Activated CD4-positive, CD25-positive, alpha-beta regulatory T cell treated with anti-CD3 and anti-CD28 coated beads, Interleukin-2, amount 50 U/mL, for 24 hours (primary cell): ENCODE data around the gene PPA2.

ENCODE experiments used
- ATAC-seq, 2 donors: fragments of 150-1000 bp; cut with Tn5 transposase; one replicate each; pipeline ENCODE4 v1.10.0; 2021; ENCODE audit warnings: mild to moderate bottlenecking in 1 of 2, moderate library complexity in 1 of 2

Gene PPA2

DNA sequence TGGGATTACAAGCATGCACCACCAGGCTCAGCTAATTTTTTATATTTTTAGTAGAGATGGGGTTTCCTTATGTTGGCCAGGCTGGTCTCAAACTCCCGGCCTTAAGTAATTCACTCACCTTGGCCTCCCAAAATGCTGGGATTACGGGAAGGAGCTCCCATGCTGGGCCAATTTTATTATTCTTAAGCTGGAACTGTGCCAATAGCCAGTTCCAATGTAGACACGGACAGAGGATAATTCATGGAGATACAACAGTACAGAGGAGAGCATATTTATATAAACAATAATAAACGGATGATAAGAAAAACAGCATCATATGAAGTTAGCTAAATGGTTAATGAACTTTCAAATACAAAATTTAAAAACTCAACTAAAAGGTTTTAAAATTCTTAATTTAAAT, 87.8 kb downstream of the PPA2 start:
- no peak for ATAC-seq

DNA sequence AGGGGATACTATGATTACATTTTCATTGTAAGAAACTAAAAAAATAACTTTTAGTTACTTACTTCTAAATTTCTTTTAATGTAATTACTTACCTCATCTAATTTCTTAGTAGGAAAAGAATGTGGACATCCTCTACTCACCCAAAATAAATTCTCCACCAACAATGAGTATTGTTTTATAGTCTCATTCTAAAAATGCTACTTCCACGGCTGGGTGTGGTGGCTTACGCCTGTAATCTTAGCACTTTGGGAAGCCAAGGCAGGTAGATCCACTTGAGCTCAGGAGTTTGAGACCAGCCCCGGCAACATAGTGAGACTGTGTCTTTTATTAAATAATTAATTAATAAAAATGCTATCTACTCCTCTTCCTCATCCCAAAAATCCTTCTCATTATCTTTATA, 99.8 kb downstream of the PPA2 start:
- ATAC-seq: no peak

DNA sequence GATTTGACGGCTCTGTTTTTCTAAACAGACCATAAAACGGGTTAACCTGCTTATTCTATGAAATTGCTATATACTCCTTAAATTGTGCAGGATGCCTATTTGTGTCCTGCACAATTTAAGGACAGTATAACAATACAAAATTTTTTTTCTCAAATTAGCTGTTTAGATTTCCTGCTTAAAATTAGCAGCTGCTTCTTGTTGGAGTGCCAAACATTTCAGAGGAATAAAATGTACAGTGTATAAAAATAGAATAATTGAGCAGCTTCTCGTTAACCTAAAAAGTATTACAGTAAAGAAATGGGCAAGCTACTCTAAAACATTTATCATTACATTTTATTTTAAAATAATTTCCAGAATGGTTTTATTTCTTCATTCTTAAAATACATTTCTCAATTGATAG, 100.5 kb downstream of the PPA2 start:
- ATAC-seq: no peak

DNA sequence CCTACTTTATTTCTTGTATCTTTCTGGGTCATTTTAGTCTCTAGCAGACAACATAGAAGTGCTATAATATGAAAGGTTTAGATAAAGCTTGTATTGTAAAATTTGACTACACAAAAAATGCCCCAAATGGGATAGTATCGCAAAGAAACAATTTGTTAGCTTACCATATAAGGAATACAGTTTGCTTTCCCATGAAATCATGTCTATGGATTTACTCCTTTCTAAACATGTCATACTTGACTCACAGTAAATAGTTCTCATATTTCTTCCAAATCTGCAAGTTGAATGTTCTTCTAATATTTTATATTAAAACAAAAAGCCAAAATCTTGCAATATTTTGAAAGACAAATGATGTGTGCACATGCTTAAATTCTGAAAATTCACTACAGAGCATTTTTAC, 103.9 kb downstream of the PPA2 start:
- ATAC-seq: no peak

DNA sequence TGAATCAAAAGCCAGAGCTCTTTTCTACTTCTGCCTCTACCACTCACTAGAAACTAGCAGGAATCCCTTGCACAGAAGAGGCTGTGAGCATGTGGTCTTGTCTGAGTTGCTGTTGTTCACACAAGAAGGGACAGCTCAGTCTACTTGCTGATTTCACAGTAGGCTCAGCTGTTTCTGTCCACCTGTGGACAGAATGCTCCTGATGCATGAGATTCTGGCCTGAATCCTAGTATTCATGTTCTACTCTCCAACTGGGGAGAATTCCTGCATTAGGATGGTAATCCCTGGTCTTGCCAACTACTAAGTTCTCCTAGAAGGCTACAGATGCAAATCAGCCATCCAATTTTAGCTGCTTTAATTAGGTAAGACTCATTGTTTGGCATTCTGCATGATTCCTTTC, 112.8 kb downstream of the PPA2 start:
- no peak for ATAC-seq

DNA sequence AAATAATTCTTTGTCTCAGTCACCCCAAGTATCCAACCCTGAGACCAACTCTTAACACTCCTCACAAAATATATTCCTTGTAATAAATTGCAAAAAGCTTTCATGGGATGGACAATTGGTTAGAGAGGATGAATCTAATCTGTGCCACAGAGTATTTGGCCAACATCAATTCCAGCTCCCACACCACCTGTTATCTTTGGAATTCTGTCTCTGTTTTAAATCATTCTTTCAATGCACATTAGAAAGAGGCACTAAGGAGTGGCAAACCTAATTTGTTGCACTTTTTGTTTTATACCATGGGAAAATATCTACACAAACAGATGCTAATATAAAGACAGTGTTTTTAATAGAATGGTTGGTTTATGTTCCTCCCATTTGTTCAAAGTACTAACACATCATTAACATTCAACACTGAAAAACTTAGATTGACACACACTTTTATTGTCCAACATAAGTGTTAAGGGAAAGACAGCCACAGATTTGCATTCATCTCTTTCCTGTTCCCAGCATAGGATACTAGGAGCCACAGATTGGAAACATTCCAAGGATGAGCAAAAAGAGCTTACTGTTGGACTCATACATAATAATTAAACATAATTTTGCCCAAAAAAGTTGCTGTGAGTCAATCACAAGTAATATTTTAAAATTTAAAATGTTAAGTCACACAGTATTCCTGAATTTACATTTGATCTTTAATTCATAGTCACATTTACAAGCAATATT, 116.4 kb downstream of the PPA2 start:
- no peak for ATAC-seq

DNA sequence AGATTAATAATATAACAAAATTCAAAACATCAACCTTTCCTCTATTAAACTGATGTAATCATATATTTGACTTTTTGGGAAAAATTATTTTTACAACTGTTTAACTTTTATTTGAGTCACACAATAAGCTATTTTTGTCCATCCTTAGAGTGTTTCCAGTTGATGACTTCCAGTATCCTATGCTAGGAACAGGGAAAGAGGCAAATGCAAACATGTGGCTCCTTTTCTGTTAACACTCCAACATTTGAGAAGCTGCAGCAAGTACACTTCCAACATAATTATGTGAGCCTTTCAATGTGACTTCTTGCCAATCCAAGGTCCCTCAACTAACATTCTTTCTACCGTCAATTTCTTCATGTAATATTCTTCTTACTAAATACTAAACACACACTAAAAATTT, 117.7 kb downstream of the PPA2 start:
- no peak for ATAC-seq

DNA sequence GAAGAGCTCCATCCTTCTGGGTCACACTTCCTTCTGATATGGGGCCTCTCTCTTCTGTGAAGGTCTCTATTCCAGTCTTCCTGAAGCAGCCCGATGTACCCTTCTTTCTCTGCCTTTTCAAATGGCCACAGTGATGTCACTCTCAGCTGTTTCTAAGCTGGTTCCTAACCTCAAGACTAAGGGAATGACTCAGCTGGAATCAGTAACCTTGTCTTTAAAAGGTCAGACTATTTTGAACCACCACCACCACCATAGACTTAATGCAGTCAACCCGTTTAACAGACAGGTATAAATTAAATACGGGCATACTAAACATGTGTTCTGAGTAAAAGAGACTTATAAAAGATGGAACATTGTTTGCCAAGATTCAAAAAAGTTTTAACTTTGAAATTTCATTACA, 121.0 kb downstream of the PPA2 start:
- ATAC-seq: peak; percentile 84 to 86

DNA sequence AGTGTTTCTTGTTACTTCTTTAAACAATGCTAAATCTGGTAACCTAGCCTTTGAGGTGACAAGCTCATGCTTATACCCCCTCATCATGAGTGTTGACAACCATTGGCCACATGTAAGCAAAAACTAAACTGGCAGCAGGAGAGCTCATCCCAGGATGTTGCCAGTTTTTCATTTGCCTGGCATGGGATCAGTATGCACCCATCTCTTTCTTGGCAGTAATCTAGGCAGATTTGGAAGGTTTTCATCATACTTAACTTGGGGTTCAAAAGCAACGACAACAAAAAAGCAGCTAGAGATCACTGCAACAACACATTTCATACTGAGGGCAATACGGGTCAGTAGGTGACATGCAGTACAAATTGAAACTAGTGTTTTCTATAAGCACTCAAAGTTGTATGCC, 122.0 kb downstream of the PPA2 start:
- ATAC-seq: no peak

DNA sequence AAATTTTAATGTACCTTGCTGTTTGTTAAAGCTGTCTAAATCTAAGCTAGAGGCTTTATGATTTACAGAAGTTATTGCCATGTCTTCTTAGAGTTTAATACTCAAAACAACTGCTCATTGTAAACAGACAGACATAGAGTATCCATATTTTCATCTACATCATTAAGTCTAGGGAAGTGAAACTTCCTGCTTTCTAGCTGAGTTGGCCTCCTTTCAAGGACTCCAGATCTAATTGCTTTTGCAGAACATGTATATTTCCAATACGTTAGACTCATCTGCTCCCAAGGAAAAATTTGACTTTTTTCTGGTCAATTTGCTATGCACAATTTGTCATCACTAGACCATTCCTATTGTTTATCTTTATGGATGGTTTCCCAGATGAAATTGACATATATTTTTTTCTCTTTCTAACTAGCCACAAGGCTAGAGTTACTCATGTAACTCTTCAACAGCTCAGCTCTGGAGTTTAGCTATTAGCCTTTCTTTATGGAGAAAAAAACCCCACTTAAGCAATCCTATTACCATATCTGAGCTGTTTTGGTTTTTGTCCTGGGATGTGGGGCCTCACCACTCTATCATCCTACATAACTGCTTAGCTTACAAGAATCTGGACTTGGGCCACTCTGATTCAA, 122.9 kb downstream of the PPA2 start:
- no peak for ATAC-seq

DNA sequence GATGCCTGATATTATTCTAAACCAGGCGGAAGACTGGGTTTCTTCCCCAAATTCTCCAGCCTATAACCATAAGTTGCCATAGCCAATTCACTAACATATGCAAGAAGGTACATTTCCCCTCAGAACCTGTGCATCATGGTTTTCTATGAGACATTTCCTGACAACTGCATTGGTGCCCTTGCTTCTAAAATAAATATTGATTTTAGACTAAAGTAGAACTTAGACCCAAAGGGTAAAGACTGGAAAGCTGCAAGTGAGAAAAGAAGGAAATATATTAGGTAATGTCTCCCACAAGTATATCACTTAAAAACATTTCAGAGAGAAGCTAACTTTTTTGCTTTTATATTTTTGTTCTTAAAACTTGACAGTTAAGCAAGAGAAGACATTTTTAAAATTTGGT, 125.1 kb downstream of the PPA2 start:
- no peak for ATAC-seq

DNA sequence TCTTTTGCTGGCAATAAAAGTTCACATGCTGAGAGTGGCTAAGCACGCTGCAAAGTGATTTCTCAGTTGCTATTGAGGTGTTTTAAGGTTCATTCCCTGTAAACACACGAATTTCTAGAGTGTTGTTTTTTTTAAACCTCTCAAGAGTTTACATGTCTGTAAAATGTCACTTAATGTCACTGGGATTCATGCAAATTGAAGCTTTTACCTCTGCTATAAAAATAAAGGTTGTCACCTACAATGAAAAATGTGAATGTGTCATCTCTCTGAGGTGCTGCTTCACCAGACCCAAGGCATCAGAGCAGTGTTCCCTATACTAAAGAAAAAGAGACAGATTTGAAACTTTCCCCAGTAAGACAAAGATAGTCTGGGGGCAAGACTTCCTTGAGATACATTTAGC, 127.0 kb downstream of the PPA2 start:
- no peak for ATAC-seq

DNA sequence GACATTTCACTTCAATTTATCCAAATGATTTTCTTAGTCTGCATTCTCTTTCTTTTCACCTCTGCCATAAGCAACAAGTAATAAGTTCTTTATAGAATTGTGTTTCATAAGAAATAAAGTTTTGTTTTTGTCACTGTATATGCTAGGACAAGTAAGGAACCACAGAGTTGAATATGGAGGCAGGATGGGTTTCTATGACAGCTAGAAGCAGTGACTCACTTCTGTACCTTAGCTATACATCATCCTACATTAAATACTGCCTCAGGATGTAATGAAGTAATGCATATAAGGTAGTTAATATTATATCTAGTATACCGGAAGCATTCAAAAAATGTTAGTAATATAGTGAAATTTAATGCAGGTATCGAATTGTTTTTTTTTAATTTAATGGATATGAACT, 128.0 kb downstream of the PPA2 start:
- no peak for ATAC-seq

DNA sequence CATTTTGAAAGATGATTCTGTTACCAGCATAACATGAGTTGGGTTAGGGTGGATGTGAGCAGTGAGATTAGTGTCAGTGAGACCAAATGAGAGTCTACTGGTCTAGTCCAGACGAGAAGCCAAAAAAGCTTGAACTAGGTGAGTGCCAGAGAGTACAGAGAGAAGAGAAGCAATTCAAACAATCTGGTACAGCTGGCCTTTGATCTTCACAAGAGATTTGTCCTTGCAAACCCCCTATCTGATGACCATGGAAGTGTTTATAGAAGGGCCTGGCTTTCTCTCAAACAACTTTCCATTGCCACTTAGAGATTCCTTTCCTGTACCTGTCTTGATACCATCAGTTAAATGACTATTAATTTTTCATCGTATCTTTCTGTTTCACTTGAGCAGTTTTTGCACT, 128.5 kb downstream of the PPA2 start:
- no peak for ATAC-seq

DNA sequence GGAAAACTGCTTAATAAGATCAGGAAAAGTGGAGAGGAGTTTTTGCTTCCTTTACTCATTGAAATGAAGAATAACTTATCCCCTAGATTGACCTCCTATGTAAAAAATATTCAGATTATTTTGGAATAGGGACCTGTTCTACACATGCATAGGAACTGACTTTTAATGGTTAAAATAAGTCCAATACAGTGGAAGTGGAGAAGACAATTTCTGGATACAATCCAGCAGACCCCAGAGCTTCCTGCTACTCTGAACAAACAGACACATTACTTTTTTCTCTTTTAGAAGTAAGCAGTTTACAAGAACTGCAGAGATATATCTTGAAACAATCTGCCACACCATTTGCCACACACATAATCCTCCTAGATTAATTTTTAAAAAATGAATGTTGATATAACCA, 129.7 kb downstream of the PPA2 start:
- no peak for ATAC-seq

DNA sequence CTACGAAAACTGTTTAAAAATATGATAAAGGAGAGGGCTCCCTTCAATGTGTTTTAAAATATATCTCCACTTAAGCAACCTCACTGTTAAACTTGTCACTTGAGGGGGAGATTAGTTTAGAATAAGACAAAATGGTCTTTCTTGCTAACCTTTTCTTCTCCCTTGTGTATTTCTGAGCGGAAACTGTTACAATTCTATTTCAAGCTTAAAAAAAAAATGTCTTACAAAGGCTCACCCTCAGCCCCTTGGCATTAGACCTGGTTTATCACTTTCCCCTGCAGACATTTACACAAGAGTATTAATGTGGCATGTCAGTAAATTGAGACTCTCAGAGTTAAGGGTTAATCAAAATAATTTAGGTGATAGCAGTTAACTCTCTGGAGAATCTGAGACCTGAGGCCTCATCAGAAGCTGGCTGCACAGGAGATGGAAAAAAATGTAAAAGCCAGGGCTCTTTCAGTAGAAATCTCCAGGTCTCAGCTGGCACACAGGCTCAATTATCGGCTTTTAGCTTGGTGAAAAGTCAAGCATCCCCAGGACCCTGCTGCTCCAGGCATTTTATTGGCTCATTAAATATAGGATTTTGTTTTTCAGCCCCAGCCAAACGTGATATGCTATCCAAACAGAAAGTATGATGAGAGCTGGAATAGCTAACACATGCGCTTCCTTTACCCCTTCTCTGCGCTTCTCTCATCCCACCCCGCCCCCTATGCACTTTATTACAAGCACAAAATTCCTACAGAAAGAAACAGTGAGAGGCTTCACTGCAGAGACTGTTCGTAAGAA, 130.5 kb downstream of the PPA2 start:
- no peak for ATAC-seq

DNA sequence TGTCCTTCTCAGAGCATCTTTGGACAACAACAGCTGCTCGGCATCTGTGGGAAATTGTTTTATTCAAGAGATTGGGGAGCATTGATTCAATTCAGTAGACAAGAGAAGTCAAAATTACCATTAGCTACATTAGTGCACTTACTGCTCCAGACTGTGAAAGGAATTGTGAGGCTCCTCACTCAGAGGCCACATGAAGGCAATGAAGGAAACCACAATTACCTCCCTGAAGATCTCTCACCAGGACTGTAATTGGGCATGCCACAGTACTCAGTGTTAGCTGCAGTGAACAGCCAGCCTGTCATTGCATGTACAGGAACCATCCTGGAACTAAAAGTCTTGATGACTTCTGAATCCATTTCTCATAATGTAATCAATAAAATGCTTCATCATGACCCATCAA, 144.8 kb downstream of the PPA2 start:
- ATAC-seq: no peak

DNA sequence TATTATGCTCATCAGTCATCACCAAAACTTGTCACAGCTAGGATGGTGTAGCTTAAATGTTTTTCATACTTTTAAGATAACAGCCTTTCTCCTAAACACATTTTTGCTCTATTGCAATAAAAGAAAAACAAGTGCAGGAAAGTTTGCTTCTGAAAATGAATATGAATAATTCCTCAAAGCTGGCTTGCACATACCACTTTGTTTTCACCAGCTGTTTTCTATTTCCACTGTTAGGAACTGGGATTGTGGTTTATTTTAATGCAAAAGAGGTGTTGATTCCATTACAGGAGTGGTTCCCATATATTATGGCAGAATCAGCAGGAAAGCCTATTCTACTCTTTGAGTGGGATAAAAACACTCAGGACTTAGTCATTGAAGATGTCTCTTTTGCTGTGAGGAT, 145.9 kb downstream of the PPA2 start:
- no peak for ATAC-seq

DNA sequence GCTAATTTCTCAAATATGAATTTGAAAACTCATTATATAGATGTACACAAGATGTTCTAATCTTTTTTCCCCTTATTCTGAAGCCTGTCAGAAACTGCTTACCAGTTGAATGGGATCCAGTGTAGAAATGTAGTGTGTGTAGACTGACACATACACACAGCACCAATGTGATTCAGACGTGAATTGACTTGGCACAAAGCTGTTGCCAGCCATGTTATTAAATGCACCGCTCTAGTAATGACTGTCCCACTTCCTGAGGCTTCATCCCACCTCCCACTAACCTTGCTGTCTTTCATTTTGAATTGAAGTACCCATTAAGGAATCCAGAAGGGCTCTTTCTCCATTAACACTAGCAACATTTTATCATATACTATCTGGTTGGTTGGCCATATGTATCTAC, 146.6 kb downstream of the PPA2 start:
- ATAC-seq: peak; percentile 35 to 76
